Heart right ventricle (tissue), 16 donors: Measurements from ENCODE around the gene TOM1L1. TPM values are rescaled to one million over a fixed set of nuclear protein-coding genes. Genes with fewer than 3 reads are reported as not detected.
"Not testable (repeated sequence)": the region's sequence is repeated elsewhere in the genome, so short reads cannot be mapped to it uniquely, and the experiment has no call there.

Experiments
- ATAC-seq, 8 donors: fragments of 200-7000 bp; cut with Tn5 transposase; one replicate each; pipeline ENCODE4 v1.9.1; 2020; ENCODE audit warnings: mild to moderate bottlenecking in 8 of 8, moderate library complexity in 8 of 8, moderate number of reproducible peaks in 1 of 8
- DNase-seq, 2 donors: peaks; one replicate each; pipeline ENCODE4 v3.0.0-alpha.2; 2020
- H3K27ac ChIP-seq, 10 donors: fragments of 200-600 bp; sonication (generic) in 2 of 10; one replicate each; pipeline versions ENCODE4 v1.5.0 to v1.8.0; 2020 to 2022; ENCODE audit warnings: mild to moderate bottlenecking in 3 of 10
- H3K27me3 ChIP-seq, 7 donors: fragments of 200-600 bp; one replicate each; pipeline ENCODE4 v1.8.0; 2021 to 2022; ENCODE audit warnings: mild to moderate bottlenecking in 2 of 7
- H3K36me3 ChIP-seq, 9 donors: fragments of 200-600 bp; sonication (generic) in 1 of 9; one replicate each; pipeline versions ENCODE4 v1.5.0 to v1.8.0; 2020 to 2022; ENCODE audit warnings: mild to moderate bottlenecking in 2 of 9
- H3K4me1 ChIP-seq, 9 donors: fragments of 200-600 bp; sonication (generic) in 1 of 9; one replicate each; pipeline versions ENCODE4 v1.5.0 to v1.8.0; 2020 to 2022; ENCODE audit warnings: mild to moderate bottlenecking in 4 of 9
- H3K4me3 ChIP-seq, 10 donors: fragments of 200-600 bp; sonication (generic) in 2 of 10; one replicate each; pipeline versions ENCODE4 v1.5.0 to v1.8.0; 2020 to 2022; ENCODE audit warnings: mild to moderate bottlenecking in 7 of 10, moderate library complexity in 2 of 10
- H3K9me3 ChIP-seq, 11 donors: fragments of 200-600 bp in 10 of 11; sonication (generic) in 2 of 11; one replicate each; pipeline versions ENCODE4 v1.5.0 to v1.8.0; 2013 to 2022; ENCODE audit warnings: mild to moderate bottlenecking in 2 of 11, control low read depth in 1 of 11, moderate library complexity in 1 of 11
- CTCF ChIP-seq, 9 donors: fragments of 200-600 bp; sonication (generic) in 2 of 9; IDR thresholded peaks; one replicate each; pipeline versions ENCODE4 v1.5.0 to v1.8.0; 2021 to 2022; ENCODE audit warnings: antibody characterized with exemption in 9 of 9, mild to moderate bottlenecking in 5 of 9, moderate library complexity in 1 of 9
- WGBS, 2 donors: extraction: QIAGEN DNeasy Blood & Tissue Kit; methylation state at CpG; one replicate each; pipeline ENCODE4 v1.1.7; 2013; ENCODE audit warnings: inconsistent platforms in 1 of 2; 5-methylcytosine and 5-hydroxymethylcytosine counted together
- intact Hi-C, 10 donors: fragments of 100-400 bp; cut with DNase I; formaldehyde crosslinking; loops; one replicate each; pipeline versions ENCODE4 v1.11.1 to v1.14.2; 2022
- polyA plus RNA-seq, 2 donors: library from polyadenylated mRNA; stranded (reverse); fragments of 200-250 nt; gene quantifications; one replicate each; pipeline ENCODE4 v1.2.3, GENCODE V29; 2013
- total RNA-seq, 10 donors: library from RNA; stranded (reverse); fragmentation: NEBNext Ultra II Directional in 3 of 10; extraction: Animal tissue kit (Norgen Biotek cat#: 25700) in 3 of 10; gene quantifications; one replicate each; pipeline versions ENCODE4 v1.2.1 to v1.2.4, GENCODE V29; 2021 to 2023
- donor health status: Arrhythmogenic right ventricular cardiomyopathy.
- donor health status: ischemic (EF 13 %, LVEDD 7.1; RV severe dilation, severe dysfunction).
- donor health status: healthy with polysubstance abuse.
- donor health status: DM: no; HTN: yes; CAD: no.
- donor health status: DM: no; HTN: no; CAD: no.
- donor health status: ischemic (EF 25% LVEDD 6.9; RV normal size, moderate dysfunction).
- donor health status: ischemic (EF 25% LVEDD 5.7; RV mildly dilated, moderate dysfunction).
- donor health status: healthy.
- donor health status: DM: yes; HTN: yes; CAD: no.
- donor health status: Ischemic cardiomyopathy.
- donor health status: ischemic (EF 35%, LVEDD 5.7; RV mildly dilated, moderate dysfunction).
- donor health status: nonischemic (EF 11% LVEDD 7.7; RV severe dilation, severe dysfunction).
- donor health status: DM: yes; HTN: yes; CAD: no.
- donor health status: PGD.
- donor health status: ischemic (EF 29% LVEDD 5.4; RV normal size, mild dysfunction).
- donor health status: nonischemic (EF 23%, LVEDD 6.1; RV moderate dilation, normal function).

Gene TOM1L1
- total and polyA plus RNA-seq, 12 donors: 5.0 to 14.4 (median 9.4) TPM

- Histone ChIP-seq H3K27ac (no peak overlapping the region), H3K4me1 (no peaks in the 10 kb centered on the region), H3K27me3 (peaks cover 0 to 3% (median 0%) of the 10 kb centered on the region in 7 donors), H3K9me3 (no peaks in the 10 kb centered on the region), H3K36me3 (no peaks in the 10 kb centered on the region), H3K4me3 (no peak overlapping the region)
- 91 to 94% methylated on average over 2 of the region's 2 CpGs for WGBS, 2 donors
- DNase-seq (no peak), ATAC-seq (no peak)
- intact Hi-C loops: loop anchor here in 1 of 10 donors (10.0 kb wide), 1 partner anchor 1333 kb away; no protein-coding TSS in a partner anchor
- TF ChIP-seq CTCF (IDR thresholded peaks at IDR 0.05): no peak
Measured at GRCh38 chr17:54867634-54868033, 33.0 kb upstream of the TOM1L1 start.

GRCh38 chr17:54870671-54871175 lies 29.9 kb upstream of the TOM1L1 start:
- no peaks in the 10 kb centered on the region for H3K9me3 ChIP-seq
- ATAC-seq (no peak), DNase-seq (no peak)
- 83 to 90% methylated on average over 1 of the region's 1 CpG for WGBS, 2 donors
- peaks cover 0 to 3% (median 0%) of the 10 kb centered on the region in 7 donors for H3K27me3 ChIP-seq
- H3K4me1 ChIP-seq: no peaks in the 10 kb centered on the region
- no peak overlapping the region for H3K27ac ChIP-seq
- no peak for TF ChIP-seq CTCF (IDR thresholded peaks at IDR 0.05)
- intact Hi-C loops: no loop called here
- H3K36me3 ChIP-seq: no peaks in the 10 kb centered on the region
- H3K4me3 ChIP-seq: no peak overlapping the region

GRCh38 chr17:54875906-54876305 lies 24.7 kb upstream of the TOM1L1 start:
- ATAC-seq: not testable (repeated sequence)

GRCh38 chr17:54876656-54877195 lies 23.9 kb upstream of the TOM1L1 start:
- TF ChIP-seq CTCF (IDR thresholded peaks at IDR 0.05): no peak
- ATAC-seq (no peak), DNase-seq (no peak)
- intact Hi-C loops: no loop called here
- Histone ChIP-seq H3K27ac (no peak overlapping the region), H3K4me3 (no peak overlapping the region), H3K36me3 (no peaks in the 10 kb centered on the region), H3K9me3 (no peaks in the 10 kb centered on the region), H3K27me3 (no peaks in the 10 kb centered on the region), H3K4me1 (no peaks in the 10 kb centered on the region)
- WGBS, 2 donors: 72 to 80% methylated on average over 6 of the region's 6 CpGs

More at GRCh38 chr17:54875906-54876305, 24.7 kb upstream of the TOM1L1 start:
- DNase-seq, H3K9me3 ChIP-seq, H3K27me3 ChIP-seq, H3K27ac ChIP-seq, H3K36me3 ChIP-seq, intact Hi-C loops, H3K4me1 ChIP-seq, H3K4me3 ChIP-seq: not testable (repeated sequence)
- WGBS, 2 donors: 67 to 78% methylated on average over 2 of the region's 2 CpGs

- Histone ChIP-seq H3K9me3 (no peaks in the 10 kb centered on the region), H3K36me3 (no peaks in the 10 kb centered on the region), H3K27me3 (no peaks in the 10 kb centered on the region), H3K27ac (no peak overlapping the region), H3K4me3 (no peak overlapping the region), H3K4me1 (no peaks in the 10 kb centered on the region)
- no peak for TF ChIP-seq CTCF (IDR thresholded peaks at IDR 0.05)
- intact Hi-C loops: no loop called here
- ATAC-seq (no peak), DNase-seq (no peak)
- 75 to 87% methylated on average over 10 of the region's 10 CpGs for WGBS, 2 donors
Measured at GRCh38 chr17:54881255-54881972, 19.2 kb upstream of the TOM1L1 start.
